Ishikawa (cell line): Measurements from ENCODE around the gene ANKMY2.

Experiments
- CEBPB ChIP-seq: IDR thresholded peaks from 2 replicates; pipeline ENCODE4 v1.6.1; 2012
- CREB1 ChIP-seq: IDR thresholded peaks from 2 replicates; pipeline ENCODE4 v1.6.1; 2012; ENCODE audit warnings: low read depth
- EGR1 ChIP-seq: IDR thresholded peaks from 2 replicates; pipeline ENCODE4 v1.6.1; 2012
- EP300 ChIP-seq: IDR thresholded peaks from 2 replicates; pipeline ENCODE4 v1.6.1; 2012; ENCODE audit warnings: borderline replicate concordance
- FOXM1 ChIP-seq: IDR thresholded peaks from 2 replicates; pipeline ENCODE4 v1.6.1; 2012; ENCODE audit warnings: low read depth, borderline replicate concordance
- NFIC ChIP-seq: IDR thresholded peaks from 2 replicates; pipeline ENCODE4 v1.6.1; 2012
- RAD21 ChIP-seq: IDR thresholded peaks from 2 replicates; pipeline ENCODE4 v1.6.1; 2012; ENCODE audit warnings: low read depth
- TAF1 ChIP-seq: IDR thresholded peaks from 2 replicates; pipeline ENCODE4 v1.6.1; 2012; ENCODE audit warnings: low read depth, mild to moderate bottlenecking
- TCF12 ChIP-seq: IDR thresholded peaks from 2 replicates; pipeline ENCODE4 v1.6.1; 2012; ENCODE audit warnings: low read depth
- TEAD4 ChIP-seq: IDR thresholded peaks from 2 replicates; pipeline ENCODE4 v1.6.1; 2012
- USF1 ChIP-seq: IDR thresholded peaks from 2 replicates; pipeline ENCODE4 v1.6.1; 2012
- YY1 ChIP-seq: IDR thresholded peaks from 2 replicates; pipeline ENCODE4 v1.6.1; 2012; ENCODE audit warnings: low read depth
- ZBTB7A ChIP-seq: IDR thresholded peaks from 2 replicates; pipeline ENCODE4 v1.6.1; 2012; ENCODE audit warnings: low read depth
- TF ChIP-seq, protein P1 (sequence below): IDR thresholded peaks from 2 replicates; pipeline ENCODE4 v1.6.1; 2012; ENCODE audit warnings: low read depth, mild to moderate bottlenecking
- TF ChIP-seq, protein P2 (sequence below): IDR thresholded peaks from 2 replicates; pipeline ENCODE4 v1.6.1; 2012

ANKMY2 gene

GRCh38 chr7:16637379-16637778, 8.2 kb downstream of the ANKMY2 start:
- TF ChIP-seq ZBTB7A (no peak), RAD21 (no peak), FOXM1 (no peak), EP300 (no peak), CEBPB (no peak), YY1 (no peak), TCF12 (no peak)
- TF ChIP-seq, protein P1, sequence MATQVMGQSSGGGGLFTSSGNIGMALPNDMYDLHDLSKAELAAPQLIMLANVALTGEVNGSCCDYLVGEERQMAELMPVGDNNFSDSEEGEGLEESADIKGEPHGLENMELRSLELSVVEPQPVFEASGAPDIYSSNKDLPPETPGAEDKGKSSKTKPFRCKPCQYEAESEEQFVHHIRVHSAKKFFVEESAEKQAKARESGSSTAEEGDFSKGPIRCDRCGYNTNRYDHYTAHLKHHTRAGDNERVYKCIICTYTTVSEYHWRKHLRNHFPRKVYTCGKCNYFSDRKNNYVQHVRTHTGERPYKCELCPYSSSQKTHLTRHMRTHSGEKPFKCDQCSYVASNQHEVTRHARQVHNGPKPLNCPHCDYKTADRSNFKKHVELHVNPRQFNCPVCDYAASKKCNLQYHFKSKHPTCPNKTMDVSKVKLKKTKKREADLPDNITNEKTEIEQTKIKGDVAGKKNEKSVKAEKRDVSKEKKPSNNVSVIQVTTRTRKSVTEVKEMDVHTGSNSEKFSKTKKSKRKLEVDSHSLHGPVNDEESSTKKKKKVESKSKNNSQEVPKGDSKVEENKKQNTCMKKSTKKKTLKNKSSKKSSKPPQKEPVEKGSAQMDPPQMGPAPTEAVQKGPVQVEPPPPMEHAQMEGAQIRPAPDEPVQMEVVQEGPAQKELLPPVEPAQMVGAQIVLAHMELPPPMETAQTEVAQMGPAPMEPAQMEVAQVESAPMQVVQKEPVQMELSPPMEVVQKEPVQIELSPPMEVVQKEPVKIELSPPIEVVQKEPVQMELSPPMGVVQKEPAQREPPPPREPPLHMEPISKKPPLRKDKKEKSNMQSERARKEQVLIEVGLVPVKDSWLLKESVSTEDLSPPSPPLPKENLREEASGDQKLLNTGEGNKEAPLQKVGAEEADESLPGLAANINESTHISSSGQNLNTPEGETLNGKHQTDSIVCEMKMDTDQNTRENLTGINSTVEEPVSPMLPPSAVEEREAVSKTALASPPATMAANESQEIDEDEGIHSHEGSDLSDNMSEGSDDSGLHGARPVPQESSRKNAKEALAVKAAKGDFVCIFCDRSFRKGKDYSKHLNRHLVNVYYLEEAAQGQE: no peak
- TF ChIP-seq, protein P2, sequence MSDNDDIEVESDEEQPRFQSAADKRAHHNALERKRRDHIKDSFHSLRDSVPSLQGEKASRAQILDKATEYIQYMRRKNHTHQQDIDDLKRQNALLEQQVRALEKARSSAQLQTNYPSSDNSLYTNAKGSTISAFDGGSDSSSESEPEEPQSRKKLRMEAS: no peak

DNA sequence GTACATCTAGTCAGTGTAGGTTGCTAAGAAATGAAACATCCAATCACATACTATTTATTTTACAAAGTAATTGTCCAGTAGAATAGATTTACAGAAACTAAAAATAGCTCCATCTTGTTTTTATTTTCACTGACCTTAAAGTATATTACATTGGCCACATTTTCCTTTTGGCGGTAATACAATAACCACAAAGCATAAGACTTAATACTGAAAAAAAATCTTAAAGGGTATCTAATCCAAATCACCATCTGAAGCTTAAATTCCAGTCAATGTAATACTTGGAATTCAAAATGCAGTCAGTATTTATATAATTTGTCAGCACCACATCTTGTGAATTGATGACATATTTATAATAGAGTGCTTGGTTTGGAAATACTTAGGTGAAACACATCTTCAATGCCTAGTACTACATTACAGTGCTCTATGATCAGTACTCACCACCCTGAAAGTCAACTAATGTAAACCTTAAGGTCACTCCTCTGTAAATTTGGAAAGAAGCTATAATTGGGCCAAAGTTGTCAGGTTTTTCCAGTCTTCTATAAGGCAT, 8.9 kb downstream of the ANKMY2 start:
- no peak for TF ChIP-seq EGR1
- TF ChIP-seq YY1: no peak
- TF ChIP-seq USF1: no peak
- TF ChIP-seq, protein P2: no peak
- TF ChIP-seq FOXM1: no peak
- no peak for TF ChIP-seq RAD21
- TF ChIP-seq ZBTB7A: no peak
- TF ChIP-seq, protein P1: no peak
- no peak for TF ChIP-seq TAF1

DNA sequence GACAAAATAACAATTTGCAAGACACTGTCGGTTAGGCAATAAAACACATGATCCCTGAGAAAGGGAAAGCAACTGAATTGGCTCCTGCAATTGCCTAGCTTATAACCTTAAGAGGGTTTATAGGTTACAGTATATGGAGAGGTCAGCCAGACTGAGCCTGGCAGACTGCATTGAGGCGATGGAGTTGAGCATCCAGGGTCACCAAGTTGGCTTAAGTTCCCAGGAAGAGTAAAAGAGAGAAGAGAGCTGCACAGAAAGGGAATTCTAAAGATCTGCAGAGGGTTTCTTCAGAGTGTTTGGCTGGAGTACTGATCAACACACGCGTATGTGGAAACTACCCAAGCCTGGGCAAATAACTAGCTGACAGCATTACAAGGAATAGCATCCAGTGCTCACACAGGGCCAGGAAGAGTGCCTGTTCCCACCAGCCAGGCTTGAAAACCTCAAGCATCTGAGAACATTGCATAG, 11.2 kb downstream of the ANKMY2 start:
- TF ChIP-seq ZBTB7A: no peak
- TF ChIP-seq NFIC: no peak
- no peak for TF ChIP-seq TCF12
- TF ChIP-seq, protein P2: no peak
- no peak for TF ChIP-seq USF1
- TF ChIP-seq, protein P1: no peak
- TF ChIP-seq CREB1: no peak

DNA sequence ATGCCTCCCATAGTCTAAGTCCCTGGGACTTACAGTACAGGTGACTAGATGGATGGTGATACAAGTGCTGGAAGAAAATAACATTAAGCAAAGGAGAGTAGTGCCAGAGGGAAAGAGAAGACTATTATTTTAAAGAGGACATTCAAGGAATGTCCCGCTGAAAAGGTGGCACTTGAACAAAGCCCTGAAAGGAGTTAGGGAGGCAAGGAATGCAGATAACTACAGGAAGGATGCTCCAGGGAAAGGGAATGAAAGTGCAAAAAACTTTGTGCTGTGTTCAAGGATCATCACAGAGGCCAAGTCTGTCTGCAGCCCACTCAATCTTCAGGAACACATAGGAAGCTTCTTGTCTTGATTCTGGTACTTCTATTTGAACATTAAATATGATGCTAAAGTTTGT, 14.9 kb downstream of the ANKMY2 start:
- TF ChIP-seq, protein P2: no peak
- TF ChIP-seq TCF12: no peak
- TF ChIP-seq NFIC: no peak
- TF ChIP-seq EGR1: no peak
- TF ChIP-seq, protein P1: no peak
- TF ChIP-seq EP300: no peak
- no peak for TF ChIP-seq ZBTB7A
- no peak for TF ChIP-seq TEAD4
- TF ChIP-seq FOXM1: no peak
- no peak for TF ChIP-seq CREB1
- TF ChIP-seq CEBPB: no peak
- TF ChIP-seq RAD21: no peak
- TF ChIP-seq USF1: no peak
- TF ChIP-seq TAF1: no peak
- TF ChIP-seq YY1: no peak
